ENCODE measurements around the gene PODNL1.

PODNL1 gene

DNA sequence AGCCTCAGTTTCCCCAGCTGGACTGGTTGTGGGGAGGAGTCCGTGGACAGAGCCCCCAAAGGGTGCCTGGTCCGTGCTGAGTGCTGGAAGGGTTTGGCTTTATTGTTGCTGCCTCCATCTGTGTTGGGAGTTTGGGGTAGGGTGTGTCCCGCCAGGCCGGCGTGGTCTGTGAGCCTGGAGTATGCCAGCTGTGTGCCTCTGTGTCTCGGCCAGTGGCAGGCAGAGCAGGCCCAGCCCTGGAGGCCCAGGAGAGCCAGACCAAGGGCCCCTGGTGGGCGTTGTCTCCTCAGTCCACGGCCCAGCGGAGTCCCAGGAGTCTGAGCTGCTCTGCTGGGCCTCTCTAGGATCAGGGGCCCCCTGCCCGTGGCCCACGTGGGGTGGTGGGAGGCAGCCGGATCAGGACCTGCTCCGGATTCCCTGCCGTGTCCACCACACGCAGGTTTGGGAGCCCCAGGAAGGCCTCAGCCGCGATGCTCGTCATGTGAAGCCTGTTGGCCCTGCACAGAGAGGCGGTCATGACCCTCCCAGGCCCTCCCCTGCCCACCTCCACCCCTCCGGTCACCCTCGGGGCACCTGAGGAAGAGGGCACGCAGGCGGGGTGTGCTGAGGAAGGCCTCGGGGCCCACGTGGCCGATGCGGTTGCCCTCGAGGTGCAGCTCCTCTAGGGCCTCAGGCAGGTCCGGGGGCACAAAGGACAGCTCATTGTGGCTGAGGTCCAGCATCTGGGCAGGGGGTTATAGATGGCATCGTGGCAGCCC lies 6.6 kb downstream of the PODNL1 start:
- TF ChIP-seq TAF1 (IDR thresholded peaks at IDR 0.05; ENCODE audit: borderline replicate concordance, insufficient read depth, low read length) (no peak), FOXP2 (optimal IDR thresholded peaks at IDR 0.05; ENCODE audit: borderline replicate concordance, extremely low read depth, extremely low read length, insufficient read depth) (no peak), POLR2AphosphoS5 (IDR thresholded peaks at IDR 0.05; ENCODE audit: low read depth, low read length) (no peak), SIN3A (IDR thresholded peaks at IDR 0.05; ENCODE audit: borderline replicate concordance, insufficient read depth, low read length) (no peak), REST (IDR thresholded peaks at IDR 0.05; ENCODE audit: insufficient read depth in 1 of 2, low read depth in 2 of 2, low read length in 2 of 2) (no peak)

DNA sequence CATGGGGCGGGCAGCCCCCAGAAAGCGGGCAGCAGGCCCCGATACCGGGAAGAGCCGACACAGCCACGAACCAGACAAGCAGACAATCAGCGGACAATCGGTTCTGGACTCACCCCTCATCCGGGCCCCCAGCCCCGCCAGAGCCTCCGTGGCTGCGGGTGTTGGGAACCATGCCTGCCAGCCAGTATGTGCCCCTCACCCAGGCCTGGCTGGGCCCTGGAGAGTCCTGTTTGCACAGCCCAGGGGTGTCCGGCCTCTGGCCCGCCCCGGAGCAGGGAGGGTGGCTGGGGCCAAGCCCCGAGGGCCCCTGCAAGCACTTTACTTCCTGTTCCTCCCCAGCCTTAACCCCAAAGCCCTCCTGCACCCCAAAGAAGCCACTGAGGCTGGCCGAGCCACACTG lies 7.8 kb downstream of the PODNL1 start:
- TF ChIP-seq REST (IDR thresholded peaks at IDR 0.05; ENCODE audit: insufficient read depth in 1 of 2, low read depth in 2 of 2, low read length in 2 of 2) (no peak), FOXP2 (optimal IDR thresholded peaks at IDR 0.05; ENCODE audit: borderline replicate concordance, extremely low read depth, extremely low read length, insufficient read depth) (no peak), SIN3A (IDR thresholded peaks at IDR 0.05; ENCODE audit: borderline replicate concordance, insufficient read depth, low read length) (no peak), TAF1 (IDR thresholded peaks at IDR 0.05; ENCODE audit: borderline replicate concordance, insufficient read depth, low read length) (no peak), POLR2AphosphoS5 (IDR thresholded peaks at IDR 0.05; ENCODE audit: low read depth, low read length) (no peak)

- TF ChIP-seq TAF1 (IDR thresholded peaks at IDR 0.05; ENCODE audit: borderline replicate concordance, insufficient read depth, low read length) (no peak), FOXP2 (optimal IDR thresholded peaks at IDR 0.05; ENCODE audit: borderline replicate concordance, extremely low read depth, extremely low read length, insufficient read depth) (no peak), POLR2AphosphoS5 (IDR thresholded peaks at IDR 0.05; ENCODE audit: low read depth, low read length) (no peak), SIN3A (IDR thresholded peaks at IDR 0.05; ENCODE audit: borderline replicate concordance, insufficient read depth, low read length) (no peak), REST (IDR thresholded peaks at IDR 0.05; ENCODE audit: insufficient read depth in 1 of 2, low read depth in 2 of 2, low read length in 2 of 2) (no peak)
Observed at GRCh38 chr19:13929956-13930355, 8.3 kb downstream of the PODNL1 start.

GRCh38 chr19:13929340-13929739 lies 8.9 kb downstream of the PODNL1 start:
- TF ChIP-seq FOXP2 (optimal IDR thresholded peaks at IDR 0.05; ENCODE audit: borderline replicate concordance, extremely low read depth, extremely low read length, insufficient read depth): no peak
- TF ChIP-seq POLR2AphosphoS5 (IDR thresholded peaks at IDR 0.05; ENCODE audit: low read depth, low read length): no peak
- no peak for TF ChIP-seq TAF1 (IDR thresholded peaks at IDR 0.05; ENCODE audit: borderline replicate concordance, insufficient read depth, low read length)
- no peak for TF ChIP-seq SIN3A (IDR thresholded peaks at IDR 0.05; ENCODE audit: borderline replicate concordance, insufficient read depth, low read length)
- no peak for TF ChIP-seq REST (IDR thresholded peaks at IDR 0.05; ENCODE audit: insufficient read depth in 1 of 2, low read depth in 2 of 2, low read length in 2 of 2)
